HuH-7 (cell line): ENCODE data around the gene PCDH17.

Experiments used
- DNase-seq: peaks from one replicate; pipeline ENCODE4 v3.0.0; 2011; ENCODE audit warnings: low spot score

The PCDH17 gene, protein sequence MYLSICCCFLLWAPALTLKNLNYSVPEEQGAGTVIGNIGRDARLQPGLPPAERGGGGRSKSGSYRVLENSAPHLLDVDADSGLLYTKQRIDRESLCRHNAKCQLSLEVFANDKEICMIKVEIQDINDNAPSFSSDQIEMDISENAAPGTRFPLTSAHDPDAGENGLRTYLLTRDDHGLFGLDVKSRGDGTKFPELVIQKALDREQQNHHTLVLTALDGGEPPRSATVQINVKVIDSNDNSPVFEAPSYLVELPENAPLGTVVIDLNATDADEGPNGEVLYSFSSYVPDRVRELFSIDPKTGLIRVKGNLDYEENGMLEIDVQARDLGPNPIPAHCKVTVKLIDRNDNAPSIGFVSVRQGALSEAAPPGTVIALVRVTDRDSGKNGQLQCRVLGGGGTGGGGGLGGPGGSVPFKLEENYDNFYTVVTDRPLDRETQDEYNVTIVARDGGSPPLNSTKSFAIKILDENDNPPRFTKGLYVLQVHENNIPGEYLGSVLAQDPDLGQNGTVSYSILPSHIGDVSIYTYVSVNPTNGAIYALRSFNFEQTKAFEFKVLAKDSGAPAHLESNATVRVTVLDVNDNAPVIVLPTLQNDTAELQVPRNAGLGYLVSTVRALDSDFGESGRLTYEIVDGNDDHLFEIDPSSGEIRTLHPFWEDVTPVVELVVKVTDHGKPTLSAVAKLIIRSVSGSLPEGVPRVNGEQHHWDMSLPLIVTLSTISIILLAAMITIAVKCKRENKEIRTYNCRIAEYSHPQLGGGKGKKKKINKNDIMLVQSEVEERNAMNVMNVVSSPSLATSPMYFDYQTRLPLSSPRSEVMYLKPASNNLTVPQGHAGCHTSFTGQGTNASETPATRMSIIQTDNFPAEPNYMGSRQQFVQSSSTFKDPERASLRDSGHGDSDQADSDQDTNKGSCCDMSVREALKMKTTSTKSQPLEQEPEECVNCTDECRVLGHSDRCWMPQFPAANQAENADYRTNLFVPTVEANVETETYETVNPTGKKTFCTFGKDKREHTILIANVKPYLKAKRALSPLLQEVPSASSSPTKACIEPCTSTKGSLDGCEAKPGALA (N-terminal part only)

GRCh38 chr13:57631596-57632275 lies at the start of gene PCDH17:
Gene PCDH17, plus strand, starts transcription at chr13:57631744. Its CDS starts 803 bp downstream, at chr13:57632547.
- DNase-seq, result no peak

GRCh38 chr13:57582032-57582431 lies 49.5 kb upstream of the PCDH17 start:
- DNase-seq, result peak; percentile 15

GRCh38 chr13:57583529-57583928 lies 48.0 kb upstream of the PCDH17 start:
- DNase-seq, result no peak

GRCh38 chr13:57588639-57589038 lies 42.9 kb upstream of the PCDH17 start:
- no peak for DNase-seq

DNA sequence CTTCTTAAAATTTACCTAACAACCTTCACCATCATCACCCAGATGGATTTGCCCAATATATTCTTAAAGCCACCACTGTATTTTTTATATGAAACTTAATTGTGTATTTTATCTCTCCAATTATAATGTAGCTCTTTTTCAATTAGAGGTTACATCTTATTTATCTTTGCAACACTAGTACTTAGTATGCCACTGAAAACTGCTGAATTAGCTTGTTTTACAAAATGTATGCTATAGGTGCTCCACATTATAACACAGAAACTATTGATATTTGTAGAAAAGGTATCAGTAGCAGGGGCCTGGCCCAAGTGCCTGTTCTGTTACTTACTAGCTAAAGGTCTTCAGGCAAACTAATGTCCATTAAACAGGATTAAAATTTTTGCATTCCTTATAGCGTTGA lies 35.8 kb upstream of the PCDH17 start:
- DNase-seq, result no peak

GRCh38 chr13:57601536-57601935 lies 30.0 kb upstream of the PCDH17 start:
- DNase-seq, result no peak

GRCh38 chr13:57604442-57604841 lies 27.1 kb upstream of the PCDH17 start:
- no peak for DNase-seq

- no peak for DNase-seq
Observed at GRCh38 chr13:57611969-57612368, 19.6 kb upstream of the PCDH17 start.

DNA sequence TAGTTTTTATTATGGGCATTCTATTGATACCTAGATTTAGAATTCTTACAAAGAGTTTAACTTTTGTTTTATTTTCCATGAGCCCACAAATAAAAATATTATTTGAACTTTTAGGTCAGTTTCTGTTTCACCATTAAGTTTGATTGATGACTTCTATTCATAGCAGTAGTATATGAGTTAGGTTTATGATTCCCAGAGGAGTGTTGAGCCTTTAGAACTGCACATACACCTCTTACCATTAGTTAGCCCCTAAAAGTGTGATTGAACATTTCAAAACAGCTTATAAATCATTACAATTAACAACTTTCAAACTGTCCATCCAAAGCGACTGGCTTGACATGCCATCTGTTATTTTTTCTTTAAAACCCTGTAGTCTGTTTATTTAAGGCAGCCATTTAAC lies 19.0 kb upstream of the PCDH17 start:
- no peak for DNase-seq

- DNase-seq, result peak; percentile 30
Observed at GRCh38 chr13:57624565-57625435, 6.7 kb upstream of the PCDH17 start.

GRCh38 chr13:57627663-57628062 lies 3.9 kb upstream of the PCDH17 start:
- no peak for DNase-seq

DNA sequence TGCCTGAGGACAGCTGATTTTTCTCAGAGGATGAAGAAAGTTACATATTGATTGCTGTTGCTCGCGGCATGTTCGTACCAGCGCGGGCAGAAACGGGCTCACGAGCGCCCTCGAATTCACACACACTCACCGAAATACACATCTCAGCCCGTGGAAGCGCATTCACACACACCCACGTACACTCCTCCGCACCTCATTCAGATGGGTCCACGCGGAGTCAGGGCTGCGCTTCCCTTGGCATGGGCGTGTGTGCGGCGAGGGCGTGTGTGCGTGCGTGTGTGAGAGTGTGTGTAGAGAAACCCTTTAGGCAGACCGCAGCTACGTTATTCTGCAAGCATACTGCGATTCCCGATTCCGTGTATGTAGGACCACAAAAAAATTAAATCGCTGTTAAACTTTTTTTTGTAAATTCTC lies 2.1 kb upstream of the PCDH17 start:
- no peak for DNase-seq

GRCh38 chr13:57629821-57630235 lies 1.7 kb upstream of the PCDH17 start:
- DNase-seq, result peak; percentile 88

GRCh38 chr13:57630661-57631595 lies 616 bp upstream of the PCDH17 start:
- DNase-seq, result no peak

DNA sequence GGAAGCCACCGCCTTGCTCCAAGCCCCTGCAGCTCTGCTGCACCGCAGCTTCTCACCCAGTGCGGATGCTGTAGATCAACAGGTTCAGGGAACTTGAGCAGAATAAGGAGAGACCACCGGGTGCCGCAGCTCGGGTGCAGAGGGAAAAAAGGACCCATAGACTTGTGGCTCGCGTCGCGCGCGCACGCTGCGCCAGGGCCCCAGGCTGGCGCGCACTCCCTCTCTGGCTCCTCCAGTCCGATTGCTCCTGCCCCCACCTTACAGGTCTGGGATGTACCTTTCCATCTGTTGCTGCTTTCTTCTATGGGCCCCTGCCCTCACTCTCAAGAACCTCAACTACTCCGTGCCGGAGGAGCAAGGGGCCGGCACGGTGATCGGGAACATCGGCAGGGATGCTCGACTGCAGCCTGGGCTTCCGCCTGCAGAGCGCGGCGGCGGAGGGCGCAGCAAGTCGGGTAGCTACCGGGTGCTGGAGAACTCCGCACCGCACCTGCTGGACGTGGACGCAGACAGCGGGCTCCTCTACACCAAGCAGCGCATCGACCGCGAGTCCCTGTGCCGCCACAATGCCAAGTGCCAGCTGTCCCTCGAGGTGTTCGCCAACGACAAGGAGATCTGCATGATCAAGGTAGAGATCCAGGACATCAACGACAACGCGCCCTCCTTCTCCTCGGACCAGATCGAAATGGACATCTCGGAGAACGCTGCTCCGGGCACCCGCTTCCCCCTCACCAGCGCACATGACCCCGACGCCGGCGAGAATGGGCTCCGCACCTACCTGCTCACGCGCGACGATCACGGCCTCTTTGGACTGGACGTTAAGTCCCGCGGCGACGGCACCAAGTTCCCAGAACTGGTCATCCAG lies 964 bp downstream of the PCDH17 start:
- no peak for DNase-seq

GRCh38 chr13:57633141-57633949 lies 1.8 kb downstream of the PCDH17 start:
- DNase-seq, result no peak

DNA sequence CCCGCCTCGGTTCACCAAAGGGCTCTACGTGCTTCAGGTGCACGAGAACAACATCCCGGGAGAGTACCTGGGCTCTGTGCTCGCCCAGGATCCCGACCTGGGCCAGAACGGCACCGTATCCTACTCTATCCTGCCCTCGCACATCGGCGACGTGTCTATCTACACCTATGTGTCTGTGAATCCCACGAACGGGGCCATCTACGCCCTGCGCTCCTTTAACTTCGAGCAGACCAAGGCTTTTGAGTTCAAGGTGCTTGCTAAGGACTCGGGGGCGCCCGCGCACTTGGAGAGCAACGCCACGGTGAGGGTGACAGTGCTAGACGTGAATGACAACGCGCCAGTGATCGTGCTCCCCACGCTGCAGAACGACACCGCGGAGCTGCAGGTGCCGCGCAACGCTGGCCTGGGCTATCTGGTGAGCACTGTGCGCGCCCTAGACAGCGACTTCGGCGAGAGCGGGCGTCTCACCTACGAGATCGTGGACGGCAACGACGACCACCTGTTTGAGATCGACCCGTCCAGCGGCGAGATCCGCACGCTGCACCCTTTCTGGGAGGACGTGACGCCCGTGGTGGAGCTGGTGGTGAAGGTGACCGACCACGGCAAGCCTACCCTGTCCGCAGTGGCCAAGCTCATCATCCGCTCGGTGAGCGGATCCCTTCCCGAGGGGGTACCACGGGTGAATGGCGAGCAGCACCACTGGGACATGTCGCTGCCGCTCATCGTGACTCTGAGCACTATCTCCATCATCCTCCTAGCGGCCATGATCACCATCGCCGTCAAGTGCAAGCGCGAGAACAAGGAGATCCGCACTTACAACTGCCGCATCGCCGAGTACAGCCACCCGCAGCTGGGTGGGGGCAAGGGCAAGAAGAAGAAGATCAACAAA lies 2.6 kb downstream of the PCDH17 start:
- DNase-seq, result no peak
